Body of pancreas (tissue), 4 donors: Measurements from ENCODE around the gene KCNAB1.

Experiments
- POLR2A ChIP-seq, 3 donors: fragments of 450-650 bp; IDR thresholded peaks; one replicate each; pipeline ENCODE4 v1.6.1; 2016; ENCODE audit warnings: antibody characterized with exemption in 3 of 3, mild to moderate bottlenecking in 2 of 3
- TF ChIP-seq, protein P1 (sequence below), 7 experiments: fragments of 450-650 bp in 4 of 7; fragments of 200-600 bp in 3 of 7; sonication (generic) in 3 of 7; IDR thresholded peaks; one replicate each; pipeline ENCODE4 v1.5.1; 2016 to 2019; ENCODE audit warnings: antibody characterized with exemption in 7 of 7

DNA sequence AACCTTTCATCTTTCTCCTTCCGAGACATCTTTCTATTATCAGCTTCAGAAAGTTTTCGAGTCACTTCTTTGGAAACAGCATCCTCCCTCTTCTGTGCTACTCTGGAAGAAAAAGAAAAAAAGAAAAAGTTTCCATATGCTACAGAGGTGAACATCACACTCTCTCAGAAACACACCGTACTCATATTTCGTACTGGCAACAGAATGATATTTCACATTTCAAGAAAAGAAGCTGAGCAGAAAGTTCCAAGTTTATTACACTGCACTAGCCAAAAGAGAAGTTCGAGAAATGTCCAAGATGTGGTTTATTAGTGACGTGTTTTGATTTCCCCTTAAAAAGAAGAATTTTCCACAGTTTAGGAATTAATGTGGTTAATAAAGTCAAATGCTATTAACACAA, 428.5 kb downstream of the KCNAB1 start:
- TF ChIP-seq, protein P1, sequence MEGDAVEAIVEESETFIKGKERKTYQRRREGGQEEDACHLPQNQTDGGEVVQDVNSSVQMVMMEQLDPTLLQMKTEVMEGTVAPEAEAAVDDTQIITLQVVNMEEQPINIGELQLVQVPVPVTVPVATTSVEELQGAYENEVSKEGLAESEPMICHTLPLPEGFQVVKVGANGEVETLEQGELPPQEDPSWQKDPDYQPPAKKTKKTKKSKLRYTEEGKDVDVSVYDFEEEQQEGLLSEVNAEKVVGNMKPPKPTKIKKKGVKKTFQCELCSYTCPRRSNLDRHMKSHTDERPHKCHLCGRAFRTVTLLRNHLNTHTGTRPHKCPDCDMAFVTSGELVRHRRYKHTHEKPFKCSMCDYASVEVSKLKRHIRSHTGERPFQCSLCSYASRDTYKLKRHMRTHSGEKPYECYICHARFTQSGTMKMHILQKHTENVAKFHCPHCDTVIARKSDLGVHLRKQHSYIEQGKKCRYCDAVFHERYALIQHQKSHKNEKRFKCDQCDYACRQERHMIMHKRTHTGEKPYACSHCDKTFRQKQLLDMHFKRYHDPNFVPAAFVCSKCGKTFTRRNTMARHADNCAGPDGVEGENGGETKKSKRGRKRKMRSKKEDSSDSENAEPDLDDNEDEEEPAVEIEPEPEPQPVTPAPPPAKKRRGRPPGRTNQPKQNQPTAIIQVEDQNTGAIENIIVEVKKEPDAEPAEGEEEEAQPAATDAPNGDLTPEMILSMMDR (IDR thresholded peaks at IDR 0.05) = no peak
- no peak for TF ChIP-seq POLR2A (IDR thresholded peaks at IDR 0.05)
